Hepatocyte (in vitro differentiated cells): Measurements from ENCODE around the gene ABCB8.

Source experiments
- EZH2phosphoT487 ChIP-seq: fragments of 200-600 bp; sonication (generic); IDR thresholded peaks from one replicate; pipeline ENCODE4 v1.6.1; 2018; ENCODE audit warnings: antibody characterized with exemption, mild to moderate bottlenecking, low read depth, moderate library complexity; ENCODE audit not compliant: unreplicated experiment, severe bottlenecking
- TF ChIP-seq, protein P1 (sequence below): fragments of 200-600 bp; sonication (generic); IDR thresholded peaks from 2 replicates; pipeline ENCODE4 v1.5.1; 2016; ENCODE audit warnings: antibody characterized with exemption, mild to moderate bottlenecking; ENCODE audit not compliant: poor library complexity

DNA sequence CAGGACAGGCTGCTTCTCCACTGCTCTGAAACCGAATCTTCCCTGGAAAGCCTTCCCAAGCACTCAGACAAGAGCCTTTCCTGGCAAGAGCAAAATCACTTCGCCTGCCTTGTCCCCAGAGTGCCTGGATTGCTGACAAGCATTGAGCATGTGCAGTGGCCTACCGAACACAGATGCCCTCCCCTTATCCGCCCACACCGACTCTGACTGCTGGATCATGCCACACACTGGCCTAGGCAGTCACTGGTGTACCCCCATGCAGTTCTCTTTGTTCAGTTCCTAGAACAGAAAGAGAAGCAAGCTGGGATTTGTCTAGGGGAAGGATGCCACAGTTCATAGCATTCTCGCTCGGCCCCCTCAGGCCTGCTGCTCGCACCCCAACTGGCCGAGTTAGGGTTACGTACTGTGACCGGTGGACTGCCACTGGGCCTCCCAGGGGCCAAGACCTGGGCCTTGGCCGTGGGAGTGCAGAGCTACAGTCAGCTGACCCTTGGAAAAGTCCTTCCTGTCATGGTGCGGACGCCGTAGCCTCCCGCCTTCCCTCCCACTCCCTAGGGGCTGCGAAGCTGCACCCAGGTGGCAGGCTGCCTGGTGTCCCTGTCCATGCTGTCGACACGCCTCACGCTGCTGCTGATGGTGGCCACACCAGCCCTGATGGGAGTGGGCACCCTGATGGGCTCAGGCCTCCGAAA, 6.9 kb downstream of the ABCB8 start:
- TF ChIP-seq, protein P1, sequence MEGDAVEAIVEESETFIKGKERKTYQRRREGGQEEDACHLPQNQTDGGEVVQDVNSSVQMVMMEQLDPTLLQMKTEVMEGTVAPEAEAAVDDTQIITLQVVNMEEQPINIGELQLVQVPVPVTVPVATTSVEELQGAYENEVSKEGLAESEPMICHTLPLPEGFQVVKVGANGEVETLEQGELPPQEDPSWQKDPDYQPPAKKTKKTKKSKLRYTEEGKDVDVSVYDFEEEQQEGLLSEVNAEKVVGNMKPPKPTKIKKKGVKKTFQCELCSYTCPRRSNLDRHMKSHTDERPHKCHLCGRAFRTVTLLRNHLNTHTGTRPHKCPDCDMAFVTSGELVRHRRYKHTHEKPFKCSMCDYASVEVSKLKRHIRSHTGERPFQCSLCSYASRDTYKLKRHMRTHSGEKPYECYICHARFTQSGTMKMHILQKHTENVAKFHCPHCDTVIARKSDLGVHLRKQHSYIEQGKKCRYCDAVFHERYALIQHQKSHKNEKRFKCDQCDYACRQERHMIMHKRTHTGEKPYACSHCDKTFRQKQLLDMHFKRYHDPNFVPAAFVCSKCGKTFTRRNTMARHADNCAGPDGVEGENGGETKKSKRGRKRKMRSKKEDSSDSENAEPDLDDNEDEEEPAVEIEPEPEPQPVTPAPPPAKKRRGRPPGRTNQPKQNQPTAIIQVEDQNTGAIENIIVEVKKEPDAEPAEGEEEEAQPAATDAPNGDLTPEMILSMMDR: no peak
- no peak for TF ChIP-seq EZH2phosphoT487
